ENCODE measurements around the gene IGSF10. TPM values are rescaled to one million over a fixed set of nuclear protein-coding genes. Genes with fewer than 3 reads are reported as not detected.

The IGSF10 gene
- total and polyA plus RNA-seq, 2 donors from 2014 or later: 0.63 to 0.82 TPM

GRCh38 chr3:151425627-151426340 lies 35.1 kb downstream of the IGSF10 start:
- no peak overlapping the region for H3K9ac ChIP-seq (ENCODE audit: low read length in 3 of 3)
- FAIRE-seq: no peak
- no peak for TF ChIP-seq CTCF (IDR thresholded peaks at IDR 0.05; ENCODE audit: borderline replicate concordance, extremely low read depth, insufficient read depth)
- H3K4me1 ChIP-seq (ENCODE audit: control insufficient read depth in 2 of 3, insufficient read depth in 2 of 3, low read depth in 1 of 3, low read length in 3 of 3): no peaks in the 10 kb centered on the region
- H3K9me3 ChIP-seq (ENCODE audit: control insufficient read depth in 2 of 3, insufficient read depth in 1 of 3, low read length in 3 of 3): no peaks in the 10 kb centered on the region
- intact Hi-C loops (cut with DNase I): no loop called here
- DNase-seq: no peak
- H3K27me3 ChIP-seq (ENCODE audit: control insufficient read depth, insufficient read depth, low read length): no peaks in the 10 kb centered on the region
- H3K36me3 ChIP-seq (ENCODE audit: control insufficient read depth in 2 of 3, insufficient read depth in 3 of 3, low read length in 3 of 3): no peaks in the 10 kb centered on the region
- H3K4me3 ChIP-seq (ENCODE audit: low read length in 3 of 3): no peak overlapping the region
- no peak overlapping the region for H3K27ac ChIP-seq (ENCODE audit: low read depth in 2 of 2, low read length in 2 of 2)

GRCh38 chr3:151423091-151423490 lies 37.8 kb downstream of the IGSF10 start:
- no peaks in the 10 kb centered on the region for H3K4me1 ChIP-seq (ENCODE audit: control insufficient read depth in 2 of 3, insufficient read depth in 2 of 3, low read depth in 1 of 3, low read length in 3 of 3)
- intact Hi-C loops (cut with DNase I): no loop called here
- no peak overlapping the region for H3K27ac ChIP-seq (ENCODE audit: low read depth in 2 of 2, low read length in 2 of 2)
- H3K4me3 ChIP-seq (ENCODE audit: low read length in 3 of 3): no peak overlapping the region
- FAIRE-seq (no peak), DNase-seq (no peak)
- H3K27me3 ChIP-seq (ENCODE audit: control insufficient read depth, insufficient read depth, low read length): no peaks in the 10 kb centered on the region
- no peak overlapping the region for H3K9ac ChIP-seq (ENCODE audit: low read length in 3 of 3)
- TF ChIP-seq CTCF (IDR thresholded peaks at IDR 0.05; ENCODE audit: borderline replicate concordance, extremely low read depth, insufficient read depth): no peak
- no peaks in the 10 kb centered on the region for H3K36me3 ChIP-seq (ENCODE audit: control insufficient read depth in 2 of 3, insufficient read depth in 3 of 3, low read length in 3 of 3)
- H3K9me3 ChIP-seq (ENCODE audit: control insufficient read depth in 2 of 3, insufficient read depth in 1 of 3, low read length in 3 of 3): no peaks in the 10 kb centered on the region

- no peaks in the 10 kb centered on the region for H3K4me1 ChIP-seq (ENCODE audit: control insufficient read depth in 2 of 3, insufficient read depth in 2 of 3, low read depth in 1 of 3, low read length in 3 of 3)
- H3K4me3 ChIP-seq (ENCODE audit: low read length in 3 of 3): no peak overlapping the region
- H3K27me3 ChIP-seq (ENCODE audit: control insufficient read depth, insufficient read depth, low read length): no peaks in the 10 kb centered on the region
- no peaks in the 10 kb centered on the region for H3K36me3 ChIP-seq (ENCODE audit: control insufficient read depth in 2 of 3, insufficient read depth in 3 of 3, low read length in 3 of 3)
- TF ChIP-seq CTCF (IDR thresholded peaks at IDR 0.05; ENCODE audit: borderline replicate concordance, extremely low read depth, insufficient read depth): no peak
- no peak overlapping the region for H3K27ac ChIP-seq (ENCODE audit: low read depth in 2 of 2, low read length in 2 of 2)
- intact Hi-C loops (cut with DNase I): no loop called here
- FAIRE-seq: no peak
- H3K9ac ChIP-seq (ENCODE audit: low read length in 3 of 3): no peak overlapping the region
- no peak for DNase-seq
- no peaks in the 10 kb centered on the region for H3K9me3 ChIP-seq (ENCODE audit: control insufficient read depth in 2 of 3, insufficient read depth in 1 of 3, low read length in 3 of 3)
Measured at GRCh38 chr3:151421938-151422337, 38.9 kb downstream of the IGSF10 start.

GRCh38 chr3:151419806-151420205 lies 41.1 kb downstream of the IGSF10 start:
- intact Hi-C loops (cut with DNase I): no loop called here
- Histone ChIP-seq H3K9me3 (ENCODE audit: control insufficient read depth in 2 of 3, insufficient read depth in 1 of 3, low read length in 3 of 3) (no peaks in the 10 kb centered on the region), H3K27ac (ENCODE audit: low read depth in 2 of 2, low read length in 2 of 2) (no peak overlapping the region), H3K27me3 (ENCODE audit: control insufficient read depth, insufficient read depth, low read length) (no peaks in the 10 kb centered on the region), H3K36me3 (ENCODE audit: control insufficient read depth in 2 of 3, insufficient read depth in 3 of 3, low read length in 3 of 3) (no peaks in the 10 kb centered on the region), H3K4me3 (ENCODE audit: low read length in 3 of 3) (no peak overlapping the region), H3K9ac (ENCODE audit: low read length in 3 of 3) (no peak overlapping the region), H3K4me1 (ENCODE audit: control insufficient read depth in 2 of 3, insufficient read depth in 2 of 3, low read depth in 1 of 3, low read length in 3 of 3) (no peaks in the 10 kb centered on the region)
- no peak for FAIRE-seq
- DNase-seq: no peak
- no peak for TF ChIP-seq CTCF (IDR thresholded peaks at IDR 0.05; ENCODE audit: borderline replicate concordance, extremely low read depth, insufficient read depth)

Measured in kidney (tissue), 14 donors.